Activated T-cell treated with anti-CD3 and anti-CD28 coated beads, Interleukin-2, amount 50 U/mL, for 48 hours (primary cell): ENCODE results near the gene DGUOK.

Experiments used
- DNase-seq, 2 experiments: peaks; one replicate each; pipeline ENCODE4 v3.0.0-alpha.2; 2020

Gene DGUOK

DNA sequence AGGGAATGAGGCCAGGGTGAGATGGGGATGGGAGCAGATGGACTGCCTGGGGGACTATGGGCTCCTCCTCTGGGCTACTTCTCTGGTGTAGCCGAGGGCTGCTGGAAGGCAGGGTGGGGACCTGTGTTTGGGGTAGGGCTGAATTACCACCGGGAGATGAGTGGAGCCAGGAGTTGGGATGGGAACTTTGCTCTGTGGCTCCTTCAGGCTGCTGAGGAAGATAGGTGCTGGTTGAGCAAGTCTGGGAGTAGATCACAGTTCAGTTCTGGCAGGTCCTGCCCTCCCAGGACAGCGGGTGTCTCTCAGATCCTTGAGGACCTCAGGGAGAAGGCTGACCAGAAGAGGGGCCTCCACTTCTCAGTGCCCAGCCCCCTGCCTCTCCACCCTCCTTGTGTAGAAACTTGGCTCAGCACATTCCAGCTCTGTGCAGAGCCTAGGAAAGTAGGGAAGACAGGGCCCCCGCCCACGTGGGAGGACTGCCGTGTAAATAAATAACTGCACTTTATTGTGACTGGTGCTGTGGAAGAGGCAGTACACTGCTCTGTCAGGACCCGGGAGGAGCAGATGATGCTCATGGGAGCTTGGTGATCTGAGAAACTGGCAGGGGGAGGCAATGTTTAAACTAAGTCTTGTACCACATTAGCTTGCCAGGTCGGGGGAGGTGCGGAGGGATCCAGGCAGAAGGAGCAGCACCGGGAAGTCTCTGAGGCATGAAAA is 73.4 kb downstream of the DGUOK start:
- no peak for DNase-seq

DNA sequence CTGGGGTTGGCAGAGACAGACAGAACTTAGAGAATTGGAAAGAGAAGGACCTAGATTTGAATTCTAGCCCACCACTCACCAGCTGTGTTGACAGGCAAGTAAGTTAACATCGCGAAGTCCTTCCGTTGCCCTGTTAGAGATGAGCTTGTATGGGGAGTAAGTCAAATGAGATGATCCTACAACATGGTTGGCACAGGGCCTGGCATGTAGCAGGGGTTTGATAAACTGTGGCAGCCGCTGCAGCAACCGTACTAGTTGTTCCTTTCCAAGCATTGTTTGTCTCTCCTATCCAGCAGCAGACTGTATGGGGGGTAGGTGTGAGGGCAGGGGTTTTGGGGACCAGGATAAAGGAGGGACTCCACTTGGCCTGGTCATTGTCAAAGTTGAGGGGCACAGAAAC is 74.0 kb downstream of the DGUOK start:
- DNase-seq, result no peak

DNA sequence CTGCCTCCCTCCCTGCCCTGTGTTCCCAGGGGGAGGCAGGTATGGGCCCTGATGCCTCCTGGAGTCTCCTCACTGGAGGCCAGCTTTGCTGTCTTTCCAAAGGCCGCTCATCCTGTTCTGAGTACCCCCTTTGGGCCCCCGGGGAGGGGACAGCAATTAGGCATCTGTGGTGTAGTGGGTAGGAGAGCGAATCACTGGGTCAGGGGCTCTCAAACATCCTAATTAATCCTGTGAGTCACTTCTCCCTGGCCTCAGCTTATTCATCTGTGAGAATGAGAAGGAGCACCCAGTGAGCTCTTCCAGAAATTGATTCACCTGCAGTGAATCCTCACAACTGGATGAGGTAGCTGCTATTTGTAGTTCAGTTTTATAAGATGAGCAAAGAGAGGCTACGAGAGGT is 74.4 kb downstream of the DGUOK start:
- DNase-seq, result no peak

DNA sequence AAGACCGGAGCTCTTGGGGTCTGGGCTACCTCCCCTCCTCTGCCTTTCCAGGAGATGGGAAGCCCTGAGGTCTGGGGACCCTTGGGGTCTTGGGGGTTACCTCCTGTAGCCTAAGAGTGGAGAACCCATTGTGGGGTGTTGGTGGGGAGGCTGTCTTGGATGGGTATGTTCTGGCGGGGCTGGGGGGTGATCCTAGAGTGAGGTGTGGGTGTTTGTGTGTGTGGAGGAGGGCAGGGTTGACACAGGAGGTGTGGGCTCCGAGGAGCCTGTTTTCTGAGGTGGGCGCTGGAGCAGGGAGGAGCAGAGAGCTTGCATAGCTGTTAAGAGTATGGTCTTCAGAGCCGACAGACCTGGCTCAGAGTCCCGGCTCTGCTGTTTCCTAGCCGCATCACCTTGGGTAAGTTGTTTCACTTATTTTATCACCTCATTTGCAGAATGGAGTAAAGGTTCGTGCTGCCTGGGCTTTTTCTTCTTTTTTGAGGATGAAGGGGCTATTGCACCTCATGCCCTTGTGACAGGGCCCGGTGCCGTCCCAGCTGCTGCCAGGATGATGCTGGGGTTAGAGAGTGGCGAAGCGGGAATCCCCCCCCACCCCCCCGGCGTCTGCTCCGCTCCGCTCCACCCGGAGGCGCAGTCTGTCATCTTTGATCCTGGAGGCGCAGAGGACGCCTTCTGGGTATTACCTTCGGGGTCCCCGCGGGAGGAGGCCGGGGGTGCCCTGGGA is 75.3 kb downstream of the DGUOK start:
- DNase-seq, result no peak

DNA sequence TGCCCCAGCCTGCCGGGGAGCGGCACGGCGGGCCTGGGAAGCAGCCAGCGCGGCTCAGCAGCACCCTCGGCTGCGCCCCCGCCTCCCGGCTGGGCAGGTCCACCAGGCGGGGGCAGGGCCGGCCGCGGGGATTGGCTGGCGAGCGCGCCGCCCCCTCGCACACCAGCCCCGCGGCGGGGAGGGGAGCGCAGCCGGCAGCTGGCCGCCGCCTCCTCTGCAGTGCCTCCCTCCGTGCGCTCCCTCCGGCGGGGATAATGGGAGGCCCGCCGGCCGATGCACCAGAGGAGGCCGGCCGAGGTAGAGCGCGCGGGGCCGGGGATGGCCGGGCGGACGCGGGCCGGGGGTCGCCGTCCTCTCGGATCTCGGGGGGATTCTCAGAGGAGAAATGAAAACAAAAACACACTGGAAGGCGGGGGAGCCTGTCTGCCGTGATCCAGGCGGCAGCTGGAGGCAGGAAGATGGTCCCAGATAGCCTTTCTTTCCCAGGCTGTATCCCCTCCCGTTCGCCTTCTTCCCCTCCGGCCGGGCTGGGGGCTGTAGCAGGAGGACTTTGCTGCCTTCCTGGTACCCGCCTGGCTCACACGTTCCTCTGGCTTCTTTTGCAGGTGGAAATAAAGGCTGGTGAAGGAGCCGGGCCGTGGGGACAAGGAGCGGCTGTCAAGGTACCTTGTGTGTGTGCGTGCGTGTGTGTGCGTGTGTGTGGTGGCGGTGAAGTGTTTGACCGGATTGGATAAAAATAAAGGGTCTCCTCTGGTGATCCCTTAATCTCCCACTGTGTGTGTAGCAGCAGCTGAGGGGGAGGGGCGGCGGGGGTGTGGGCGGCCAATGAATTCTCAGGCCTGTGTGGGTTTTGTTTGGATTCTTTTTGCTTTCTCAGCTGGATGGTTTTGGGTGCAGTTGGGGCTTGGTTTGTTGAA is 76.1 kb downstream of the DGUOK start:
- peak; percentile 80 to 87 for DNase-seq

DNA sequence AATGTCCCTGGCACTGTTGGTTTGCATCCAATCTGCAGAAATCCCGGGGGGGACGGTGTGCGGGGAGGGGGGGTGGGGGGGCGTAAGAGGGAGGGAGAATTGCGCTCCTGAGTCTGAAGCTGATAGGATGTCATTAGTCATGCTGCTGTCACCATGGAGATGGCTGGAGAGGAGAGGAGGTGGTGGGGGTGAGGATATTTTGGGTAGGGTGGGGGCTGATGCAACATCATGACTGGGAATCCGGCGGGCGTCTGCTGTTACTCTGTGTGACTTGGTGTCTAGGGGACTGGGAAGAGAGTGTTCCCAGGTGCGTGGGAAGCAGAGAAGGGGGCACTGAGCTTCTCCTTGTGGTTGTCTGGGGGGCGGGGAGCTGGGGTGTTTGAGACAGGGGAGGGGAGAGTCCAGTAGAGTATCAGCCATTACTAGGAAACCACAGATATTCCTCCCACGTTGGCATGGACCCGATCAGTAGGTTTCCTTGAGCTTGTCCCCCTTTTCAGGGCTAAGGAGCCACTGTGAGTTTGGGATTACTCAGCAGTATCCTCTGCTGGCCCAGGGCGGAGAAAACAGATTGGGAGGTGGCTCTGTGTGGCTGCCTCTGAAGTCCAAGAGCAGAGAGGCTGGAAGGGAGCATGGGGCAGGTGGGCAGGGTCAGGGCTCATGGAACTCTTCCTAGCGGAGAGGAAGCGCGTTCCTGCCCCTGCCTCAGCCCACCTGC is 77.0 kb downstream of the DGUOK start:
- peak in 1 of 2 experiments; percentile 16 for DNase-seq

DNA sequence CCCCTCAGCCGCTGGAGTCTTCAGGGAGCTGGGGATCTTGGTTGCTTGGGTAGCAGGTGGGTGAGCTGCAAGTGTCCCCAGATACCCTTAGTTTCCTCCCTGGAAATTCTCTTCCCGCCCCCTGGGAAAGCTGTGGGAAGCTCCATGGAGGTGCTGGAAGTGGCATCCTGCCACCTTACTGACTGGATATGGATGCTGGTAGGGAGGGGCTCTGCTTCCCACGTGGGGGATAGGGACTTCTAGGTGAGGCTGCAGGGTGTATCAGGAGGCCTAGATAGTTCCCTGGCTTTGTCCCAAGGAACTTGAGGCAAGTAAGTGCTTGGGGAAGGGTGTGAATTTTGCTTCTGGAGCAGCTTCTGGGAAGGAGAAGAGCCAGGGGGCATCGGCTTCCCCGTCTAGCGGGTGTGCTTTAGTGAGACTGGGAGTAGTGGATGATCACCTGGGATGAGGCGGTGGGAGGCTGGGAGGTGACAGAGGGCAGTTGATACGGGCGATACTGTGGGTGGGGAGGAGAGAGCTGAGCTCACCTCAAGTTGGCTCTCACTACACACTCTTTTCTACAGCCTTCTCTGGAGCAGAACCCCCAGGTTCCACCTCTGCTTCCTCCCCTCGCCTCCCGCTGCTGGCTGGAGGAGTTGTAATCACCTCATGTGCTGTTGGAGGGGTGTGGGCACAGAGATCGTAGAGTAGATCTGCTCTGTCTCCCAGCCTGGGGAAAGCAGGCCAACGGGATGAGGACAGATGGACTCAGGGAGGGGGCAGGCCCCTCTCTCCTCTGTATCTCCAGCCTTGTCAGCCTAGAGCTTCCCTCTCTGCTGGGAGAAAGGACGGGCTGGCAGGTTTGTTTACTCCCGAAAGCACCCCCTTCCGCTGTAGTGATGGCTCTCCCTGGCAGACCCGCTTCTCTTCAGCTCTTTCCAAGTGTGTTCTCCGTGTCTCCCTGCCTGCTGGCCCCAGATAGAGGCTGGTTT is 77.8 kb downstream of the DGUOK start:
- no peak for DNase-seq

DNA sequence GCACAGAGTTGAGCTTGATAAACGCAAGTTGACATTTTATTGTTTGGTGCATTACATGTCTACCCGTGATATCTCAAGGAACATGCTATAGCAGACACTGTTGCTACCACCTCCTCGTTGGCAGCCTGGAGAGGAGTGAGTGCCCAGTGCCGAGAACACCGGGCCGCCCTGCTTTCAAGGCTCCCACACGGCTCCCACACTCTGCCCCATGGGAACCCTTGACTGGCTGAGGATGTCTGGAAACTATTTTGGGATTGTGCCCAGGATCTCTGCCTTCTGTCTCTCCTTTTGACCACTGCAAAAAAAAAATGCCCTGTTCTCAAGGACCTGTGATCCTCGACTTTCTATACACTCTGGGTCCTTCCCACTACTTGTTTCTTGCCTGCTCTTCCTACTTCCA is 79.1 kb downstream of the DGUOK start:
- DNase-seq, result no peak

DNA sequence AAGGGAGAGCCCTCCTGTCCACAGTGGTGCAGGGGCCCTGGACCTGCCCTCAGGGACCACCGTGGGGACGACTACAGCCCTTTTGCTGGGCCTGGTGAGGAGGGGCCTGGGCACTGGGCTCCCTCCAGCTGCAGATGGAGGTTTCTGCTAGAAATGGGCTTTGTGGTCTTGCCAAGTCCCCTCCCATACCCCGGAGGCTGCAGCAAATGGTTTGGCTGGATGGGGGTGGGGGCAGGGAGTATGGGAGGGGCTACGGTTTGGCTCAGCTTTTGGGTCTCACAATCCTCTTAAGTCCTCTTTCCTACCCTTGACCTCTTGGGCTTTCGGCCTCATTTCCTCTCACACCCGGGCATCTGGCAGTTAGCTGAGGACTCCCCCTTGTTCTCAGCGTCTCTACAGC is 79.8 kb downstream of the DGUOK start:
- peak in 1 of 2 experiments; percentile 10 for DNase-seq

DNA sequence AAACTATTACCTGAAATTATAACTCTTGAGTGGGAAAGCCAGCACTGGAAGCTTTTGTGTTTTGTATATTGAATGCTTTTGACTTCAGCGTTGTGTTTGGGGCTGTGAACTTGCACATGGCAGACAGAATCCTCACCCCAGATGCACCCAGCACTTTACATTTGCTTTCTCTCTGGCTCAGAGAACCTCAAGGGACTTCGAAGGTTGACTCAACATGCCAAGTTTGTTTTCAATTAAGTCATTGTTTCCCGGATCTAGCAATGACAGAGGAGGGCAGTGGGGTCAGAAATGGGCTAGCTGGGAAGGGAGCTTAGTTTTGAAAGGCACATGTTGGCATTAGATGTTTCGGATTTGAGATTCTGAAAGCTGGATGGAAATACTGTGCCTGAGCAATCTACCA is 80.4 kb downstream of the DGUOK start:
- peak in 1 of 2 experiments; percentile 8 for DNase-seq

DNA sequence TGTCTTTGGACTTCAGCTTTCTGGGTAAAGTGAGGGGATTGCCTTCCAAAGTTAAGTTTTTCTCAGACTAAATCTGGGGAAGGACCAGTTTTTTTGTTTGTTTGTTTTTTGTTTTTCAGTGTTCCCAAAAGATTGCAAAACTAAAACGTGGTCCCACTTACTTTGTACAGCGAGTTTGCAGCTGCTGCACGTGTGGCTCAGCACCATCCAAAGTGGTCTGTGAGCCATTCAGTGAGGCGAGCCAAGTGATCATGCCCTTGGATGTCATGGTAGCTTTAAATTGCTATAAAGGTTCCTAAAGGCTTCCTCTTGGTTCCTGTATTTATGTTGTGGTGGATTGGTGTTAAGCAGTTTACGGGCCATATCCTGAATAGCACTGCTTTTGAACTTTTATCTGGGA is 81.0 kb downstream of the DGUOK start:
- no peak for DNase-seq
